CD4-positive, CD25-positive, alpha-beta regulatory T cell (primary cell): ENCODE measurements around the gene STK36. TPM values are rescaled to one million over a fixed set of nuclear protein-coding genes. Genes with fewer than 3 reads are reported as not detected.
A peak's percentile ranks its signal among the peaks of the same experiment; 100 is the strongest.

ENCODE experiments used
- ATAC-seq, 2 donors: fragments of 150-1000 bp; cut with Tn5 transposase; one replicate each; pipeline ENCODE4 v1.10.0; 2021; ENCODE audit warnings: low read depth in 2 of 2, moderate number of reproducible peaks in 2 of 2, moderate library complexity in 1 of 2
- DNase-seq, 3 donors: peaks; one replicate each; pipeline versions ENCODE4 v3.0.0 to v3.0.0-alpha.2; 2012 to 2022; ENCODE audit warnings: mixed read lengths in 1 of 3
- H3K27ac ChIP-seq: one replicate; pipeline ENCODE4 v1.7.0; 2013; ENCODE audit warnings: mild to moderate bottlenecking, low read length; ENCODE audit not compliant: insufficient read depth, poor library complexity, severe bottlenecking
- H3K27me3 ChIP-seq: one replicate; pipeline ENCODE4 v1.7.0; 2013; ENCODE audit warnings: low read length; ENCODE audit not compliant: control insufficient read depth, insufficient read depth
- H3K36me3 ChIP-seq: one replicate; pipeline ENCODE4 v1.7.0; 2013; ENCODE audit warnings: mild to moderate bottlenecking, low read length, moderate library complexity; ENCODE audit not compliant: control insufficient read depth, insufficient read depth
- H3K4me1 ChIP-seq: 2 replicates; pipeline ENCODE4 v1.7.0; 2013; ENCODE audit warnings: mild to moderate bottlenecking, low read length; ENCODE audit not compliant: insufficient read depth, control insufficient read depth, poor library complexity, severe bottlenecking
- H3K4me3 ChIP-seq: one replicate; pipeline ENCODE4 v1.7.0; 2013; ENCODE audit warnings: low read depth, mild to moderate bottlenecking, low read length, moderate library complexity
- H3K9me3 ChIP-seq, 2 experiments: 1 replicate in 1 of 2; 2 replicates in 1 of 2; pipeline ENCODE4 v1.7.0; 2013; ENCODE audit warnings: low read length in 2 of 2, mild to moderate bottlenecking in 1 of 2, moderate library complexity in 1 of 2; ENCODE audit not compliant: control insufficient read depth in 2 of 2
- H3K27ac Mint-ChIP-seq, 3 donors: one replicate each; pipeline ENCODE4 v1.8.0; 2020 to 2022; ENCODE audit warnings: mild to moderate bottlenecking in 3 of 3, mixed read lengths in 3 of 3, moderate library complexity in 2 of 3
- H3K27me3 Mint-ChIP-seq: one replicate; pipeline ENCODE4 v1.8.0; 2022; ENCODE audit warnings: mild to moderate bottlenecking, mixed read lengths
- H3K36me3 Mint-ChIP-seq: one replicate; pipeline ENCODE4 v1.8.0; 2020; ENCODE audit warnings: mixed read lengths
- H3K4me1 Mint-ChIP-seq, 4 donors: one replicate each; pipeline ENCODE4 v1.8.0; 2020 to 2022; ENCODE audit warnings: mixed read lengths in 4 of 4, mild to moderate bottlenecking in 1 of 4
- H3K4me3 Mint-ChIP-seq, 4 donors: one replicate each; pipeline ENCODE4 v1.8.0; 2020 to 2022; ENCODE audit warnings: mild to moderate bottlenecking in 4 of 4, mixed read lengths in 4 of 4, moderate library complexity in 3 of 4
- H3K9me3 Mint-ChIP-seq, 7 donors: one replicate each; pipeline ENCODE4 v1.8.0; 2020 to 2022; ENCODE audit warnings: mixed read lengths in 7 of 7, mild to moderate bottlenecking in 3 of 7, moderate library complexity in 2 of 7
- polyA plus RNA-seq, 4 donors: library from polyadenylated mRNA; unstranded; fragments of 300-500 nt; fragmentation: Illumina TruSeq; gene quantifications; one replicate each; pipeline ENCODE4 v1.2.3, GENCODE V29; 2021
- total RNA-seq: library from RNA; stranded (reverse); gene quantifications from one replicate; pipeline ENCODE4 v1.2.3, GENCODE V29; 2022

Gene STK36
- total and polyA plus RNA-seq, 5 donors from 2014 or later, result 1.8 to 10.5 (median 2.7) TPM

- Histone ChIP-seq H3K36me3 (peaks cover under 1% of the 10 kb centered on the region), H3K4me1 (no peaks in the 10 kb centered on the region), H3K9me3 (peaks cover 9 to 10% of the 10 kb centered on the region in 2 experiments), H3K4me3 (no peak overlapping the region), H3K27ac (no peak overlapping the region), H3K27me3 (no peaks in the 10 kb centered on the region)
- peaks cover 8 to 27% (median 13%) of the 10 kb centered on the region in 4 donors for H3K4me1 Mint-ChIP-seq
- no peak overlapping the region for H3K4me3 Mint-ChIP-seq
- peaks cover 17% of the 10 kb centered on the region for H3K36me3 Mint-ChIP-seq
- H3K27ac Mint-ChIP-seq, result peak overlapping the region in 1 of 3 donors; percentile 44
- H3K27me3 Mint-ChIP-seq, result no peaks in the 10 kb centered on the region
- DNase-seq (no peak), ATAC-seq (no peak)
- peaks cover 0 to 11% (median 7%) of the 10 kb centered on the region in 7 donors for H3K9me3 Mint-ChIP-seq
Observed at GRCh38 chr2:218721488-218721887, 49.6 kb downstream of the STK36 start.

GRCh38 chr2:218721934-218722333 is 50.0 kb downstream of the STK36 start:
- H3K4me1 ChIP-seq, result no peaks in the 10 kb centered on the region
- Mint-ChIP-seq H3K4me3 (no peak overlapping the region), H3K27ac (peak overlapping the region in 1 of 3 donors; percentile 44), H3K4me1 (peaks cover 8 to 27% (median 13%) of the 10 kb centered on the region in 4 donors), H3K9me3 (peaks cover 0 to 14% (median 7%) of the 10 kb centered on the region in 7 donors), H3K36me3 (peaks cover 17% of the 10 kb centered on the region), H3K27me3 (no peaks in the 10 kb centered on the region)
- H3K36me3 ChIP-seq, result peaks cover 3% of the 10 kb centered on the region
- ATAC-seq (no peak), DNase-seq (no peak)
- no peak overlapping the region for H3K4me3 ChIP-seq
- no peaks in the 10 kb centered on the region for H3K27me3 ChIP-seq
- H3K9me3 ChIP-seq, result peaks cover 9 to 15% of the 10 kb centered on the region in 2 experiments
- H3K27ac ChIP-seq, result no peak overlapping the region

- DNase-seq (no peak), ATAC-seq (no peak)
- H3K9me3 ChIP-seq, result peaks cover 9 to 18% of the 10 kb centered on the region in 2 experiments
- H3K4me3 ChIP-seq, result no peak overlapping the region
- Mint-ChIP-seq H3K27ac (peak overlapping the region; percentile 8 to 91 (median 18)), H3K4me3 (no peak overlapping the region), H3K9me3 (peaks cover 0 to 16% (median 7%) of the 10 kb centered on the region in 7 donors), H3K27me3 (no peaks in the 10 kb centered on the region), H3K4me1 (peaks cover 8 to 25% (median 13%) of the 10 kb centered on the region in 4 donors), H3K36me3 (peaks cover 15% of the 10 kb centered on the region)
- no peak overlapping the region for H3K27ac ChIP-seq
- H3K4me1 ChIP-seq, result no peaks in the 10 kb centered on the region
- no peaks in the 10 kb centered on the region for H3K27me3 ChIP-seq
- peaks cover 3% of the 10 kb centered on the region for H3K36me3 ChIP-seq
Observed at GRCh38 chr2:218722419-218722818, 50.5 kb downstream of the STK36 start.

- H3K36me3 ChIP-seq, result peaks cover 3% of the 10 kb centered on the region
- H3K4me3 Mint-ChIP-seq, result no peak overlapping the region
Observed at GRCh38 chr2:218722876-218723785, 51.2 kb downstream of the STK36 start.

GRCh38 chr2:218726004-218726574 is 54.2 kb downstream of the STK36 start:
- no peaks in the 10 kb centered on the region for H3K27me3 Mint-ChIP-seq
- ATAC-seq, result no peak
- H3K27ac Mint-ChIP-seq, result no peak overlapping the region

More at GRCh38 chr2:218722876-218723785, 51.2 kb downstream of the STK36 start:
- no peaks in the 10 kb centered on the region for H3K27me3 Mint-ChIP-seq
- Histone ChIP-seq H3K27me3 (no peaks in the 10 kb centered on the region), H3K4me1 (no peaks in the 10 kb centered on the region), H3K27ac (no peak overlapping the region), H3K9me3 (peaks cover 9 to 18% of the 10 kb centered on the region in 2 experiments), H3K4me3 (no peak overlapping the region)
- H3K9me3 Mint-ChIP-seq, result peaks cover 0 to 16% (median 8%) of the 10 kb centered on the region in 7 donors
- H3K36me3 Mint-ChIP-seq, result peaks cover 17% of the 10 kb centered on the region
- peaks cover 10 to 24% (median 15%) of the 10 kb centered on the region in 4 donors for H3K4me1 Mint-ChIP-seq
- peak overlapping the region in 2 of 3 donors; percentile 8 to 18 for H3K27ac Mint-ChIP-seq
- ATAC-seq (no peak), DNase-seq (no peak)

GRCh38 chr2:218727502-218728165 is 55.7 kb downstream of the STK36 start:
- Histone ChIP-seq H3K4me3 (no peak overlapping the region), H3K27ac (no peak overlapping the region), H3K9me3 (peaks cover 9 to 18% of the 10 kb centered on the region in 2 experiments), H3K27me3 (no peaks in the 10 kb centered on the region), H3K36me3 (peaks cover 3% of the 10 kb centered on the region), H3K4me1 (no peaks in the 10 kb centered on the region)
- peaks cover 4 to 21% (median 9%) of the 10 kb centered on the region in 4 donors for H3K4me1 Mint-ChIP-seq
- peak in 1 of 3 donors; percentile 34 for DNase-seq
- H3K27me3 Mint-ChIP-seq, result no peaks in the 10 kb centered on the region
- peaks cover 0 to 18% (median 8%) of the 10 kb centered on the region in 7 donors for H3K9me3 Mint-ChIP-seq
- peak overlapping the region in 1 of 4 donors; percentile 64 for H3K4me3 Mint-ChIP-seq
- peaks cover 23% of the 10 kb centered on the region for H3K36me3 Mint-ChIP-seq
- ATAC-seq, result no peak
- no peak overlapping the region for H3K27ac Mint-ChIP-seq

More at GRCh38 chr2:218726004-218726574, 54.2 kb downstream of the STK36 start:
- DNase-seq, result no peak
- Mint-ChIP-seq H3K9me3 (peaks cover 0 to 18% (median 8%) of the 10 kb centered on the region in 7 donors), H3K36me3 (peaks cover 18% of the 10 kb centered on the region), H3K4me3 (no peak overlapping the region), H3K4me1 (peaks cover 9 to 16% (median 10%) of the 10 kb centered on the region in 4 donors)
- Histone ChIP-seq H3K27me3 (no peaks in the 10 kb centered on the region), H3K4me1 (no peaks in the 10 kb centered on the region), H3K4me3 (no peak overlapping the region), H3K36me3 (peaks cover 3% of the 10 kb centered on the region), H3K9me3 (peaks cover 9 to 18% of the 10 kb centered on the region in 2 experiments), H3K27ac (no peak overlapping the region)

GRCh38 chr2:218729640-218730039 is 57.8 kb downstream of the STK36 start:
- no peak for DNase-seq
- H3K27me3 Mint-ChIP-seq, result no peaks in the 10 kb centered on the region
- H3K4me1 ChIP-seq, result no peaks in the 10 kb centered on the region
- no peaks in the 10 kb centered on the region for H3K27me3 ChIP-seq
- ATAC-seq, result no peak
- peaks cover 0 to 14% (median 6%) of the 10 kb centered on the region in 7 donors for H3K9me3 Mint-ChIP-seq
- H3K9me3 ChIP-seq, result peaks cover 9 to 18% of the 10 kb centered on the region in 2 experiments
- H3K27ac Mint-ChIP-seq, result no peak overlapping the region
- no peak overlapping the region for H3K4me3 Mint-ChIP-seq
- peaks cover 8 to 26% (median 16%) of the 10 kb centered on the region in 4 donors for H3K4me1 Mint-ChIP-seq
- no peak overlapping the region for H3K4me3 ChIP-seq
- no peak overlapping the region for H3K27ac ChIP-seq
- H3K36me3 Mint-ChIP-seq, result peaks cover 36% of the 10 kb centered on the region
- H3K36me3 ChIP-seq, result peaks cover 3% of the 10 kb centered on the region
